SKM-1 treated with dmso at 0.1 percent for 144 hours (cell line): Measurements from ENCODE around the gene SGK1.

Experiments used
- DNase-seq: peaks from one replicate; lab custom pipeline; 2025; ENCODE audit not compliant: unreplicated experiment; lab: John Stamatoyannopoulos, UW

Gene SGK1

GRCh38 chr6:134173366-134173725 is 144.6 kb downstream of the SGK1 start:
- no peak for DNase-seq

GRCh38 chr6:134172706-134173365 is 145.1 kb downstream of the SGK1 start:
- no peak for DNase-seq

- DNase-seq = no peak
Measured at GRCh38 chr6:134172020-134172705, 145.7 kb downstream of the SGK1 start.

GRCh38 chr6:134171517-134171916 is 146.4 kb downstream of the SGK1 start:
- DNase-seq = no peak

GRCh38 chr6:134170844-134171243 is 147.1 kb downstream of the SGK1 start:
- no peak for DNase-seq

GRCh38 chr6:134169871-134170486 is 147.9 kb downstream of the SGK1 start:
- no peak for DNase-seq

GRCh38 chr6:134168590-134169208 is 149.2 kb downstream of the SGK1 start:
- DNase-seq = no peak

- DNase-seq = no peak
Measured at GRCh38 chr6:134166511-134167261, 151.2 kb downstream of the SGK1 start.

- DNase-seq = no peak
Measured at GRCh38 chr6:134165561-134166201, 152.2 kb downstream of the SGK1 start.

- DNase-seq = no peak
Measured at GRCh38 chr6:134164300-134164699, 153.6 kb downstream of the SGK1 start.

GRCh38 chr6:134162932-134163331 is 155.0 kb downstream of the SGK1 start:
- DNase-seq = no peak

GRCh38 chr6:134161041-134161440 is 156.9 kb downstream of the SGK1 start:
- no peak for DNase-seq

- DNase-seq = no peak
Measured at GRCh38 chr6:134152767-134153485, 165.0 kb downstream of the SGK1 start.

GRCh38 chr6:134148566-134148965 is 169.3 kb downstream of the SGK1 start:
- no peak for DNase-seq

- no peak for DNase-seq
Measured at GRCh38 chr6:134147034-134147533, 170.8 kb downstream of the SGK1 start.

GRCh38 chr6:134146268-134147033 is 171.5 kb downstream of the SGK1 start:
- DNase-seq = no peak

- peak; percentile 28 for DNase-seq
Measured at GRCh38 chr6:134145786-134146185, 172.1 kb downstream of the SGK1 start.

GRCh38 chr6:134138226-134138975 is 179.5 kb downstream of the SGK1 start:
- no peak for DNase-seq
